HG03039 (cell line): Measurements from ENCODE around the gene SCARB2.

Experiments
- ATAC-seq: cut with Tn5 transposase; IDR thresholded peaks from one replicate; pipeline ENCODE4 v1.9.1; 2021; ENCODE audit warnings: mild to moderate bottlenecking, moderate library complexity; ENCODE audit not compliant: unreplicated experiment

Gene SCARB2

GRCh38 chr4:76156635-76157034, 57.0 kb downstream of the SCARB2 start:
- ATAC-seq, result no peak

DNA sequence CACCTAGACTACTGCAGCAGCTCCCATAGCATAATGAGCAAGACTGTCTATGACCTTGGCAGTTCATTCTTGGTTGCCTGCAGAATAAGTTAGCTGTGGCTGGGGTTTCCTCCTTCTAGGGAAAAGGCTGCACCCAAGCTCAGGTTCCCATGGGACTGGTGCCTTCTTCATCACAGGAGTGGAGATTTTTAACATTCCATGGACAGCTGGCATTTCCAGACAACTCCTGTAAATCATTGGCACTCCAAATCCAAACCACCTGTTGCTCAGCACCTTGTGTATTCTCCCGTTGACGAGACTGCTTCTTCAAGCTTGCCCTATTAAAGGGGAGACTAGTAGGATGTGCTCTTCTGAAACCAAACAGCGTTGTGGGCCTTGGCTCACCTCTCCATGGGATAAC, 57.6 kb downstream of the SCARB2 start:
- no peak for ATAC-seq

DNA sequence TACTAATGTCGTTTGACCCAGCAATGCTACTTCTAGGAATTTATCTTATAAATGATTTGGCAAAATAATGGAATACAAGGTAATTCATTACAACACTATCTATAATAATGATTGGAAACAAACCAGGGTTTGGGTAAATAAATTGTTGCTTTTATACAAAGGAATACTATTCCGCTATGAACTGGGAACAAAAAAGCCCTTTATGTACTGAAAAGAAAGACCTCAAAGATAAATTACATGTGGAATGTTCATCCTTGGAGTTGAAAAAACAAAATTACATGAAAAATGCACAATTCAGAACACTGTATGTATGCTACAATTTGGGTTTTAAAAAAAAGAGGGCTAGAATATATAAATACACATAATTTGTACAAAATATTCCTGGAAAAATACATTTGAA, 60.3 kb downstream of the SCARB2 start:
- no peak for ATAC-seq

GRCh38 chr4:76148142-76148865, 65.3 kb downstream of the SCARB2 start, which contains the start of gene NUP54:
Gene NUP54 (minus strand): TSS chr4:76148397. CDS start chr4:76148374, 23 bp downstream.
- ATAC-seq, result peak; percentile 99

GRCh38 chr4:76147454-76148141, 66.0 kb downstream of the SCARB2 start:
- ATAC-seq, result peak; percentile 37

DNA sequence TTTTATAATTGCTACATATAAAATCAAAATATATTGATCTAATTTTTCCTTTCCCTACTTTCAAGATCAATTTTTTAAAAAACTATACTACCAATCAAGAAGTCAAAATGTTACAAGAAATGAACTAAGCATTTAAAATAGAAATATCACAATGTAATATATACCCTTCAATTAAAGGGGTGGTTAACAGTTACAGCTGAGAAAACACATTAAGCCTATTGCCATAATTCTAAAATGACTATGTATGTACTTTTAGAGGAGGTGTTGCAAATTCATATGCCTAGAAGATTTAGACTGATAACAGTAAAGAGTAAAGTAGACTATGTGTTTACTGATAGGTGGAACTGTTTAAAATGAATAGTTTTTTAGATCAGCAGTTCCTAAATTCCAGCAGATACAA, 69.1 kb downstream of the SCARB2 start:
- ATAC-seq, result no peak

GRCh38 chr4:76141241-76141640, 72.4 kb downstream of the SCARB2 start:
- ATAC-seq, result no peak

DNA sequence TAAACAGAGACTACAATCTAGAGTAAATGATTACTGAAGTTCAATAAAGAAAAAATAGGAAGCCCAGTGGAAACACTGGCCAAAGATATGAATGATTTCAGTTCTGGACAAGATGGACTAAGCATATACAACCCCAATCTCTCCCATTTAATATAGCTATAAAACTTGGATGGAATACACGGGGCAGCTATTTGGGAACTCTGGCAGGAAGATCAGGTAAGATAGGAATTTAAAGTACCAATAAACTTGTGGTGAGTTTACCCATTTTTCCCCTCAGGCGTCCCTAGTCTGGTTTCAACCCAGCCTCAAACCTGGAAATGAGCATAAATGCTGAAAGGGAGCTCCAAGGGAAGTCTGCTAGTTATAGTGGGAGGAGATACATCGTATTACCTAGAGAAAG, 85.9 kb downstream of the SCARB2 start:
- ATAC-seq, result no peak

DNA sequence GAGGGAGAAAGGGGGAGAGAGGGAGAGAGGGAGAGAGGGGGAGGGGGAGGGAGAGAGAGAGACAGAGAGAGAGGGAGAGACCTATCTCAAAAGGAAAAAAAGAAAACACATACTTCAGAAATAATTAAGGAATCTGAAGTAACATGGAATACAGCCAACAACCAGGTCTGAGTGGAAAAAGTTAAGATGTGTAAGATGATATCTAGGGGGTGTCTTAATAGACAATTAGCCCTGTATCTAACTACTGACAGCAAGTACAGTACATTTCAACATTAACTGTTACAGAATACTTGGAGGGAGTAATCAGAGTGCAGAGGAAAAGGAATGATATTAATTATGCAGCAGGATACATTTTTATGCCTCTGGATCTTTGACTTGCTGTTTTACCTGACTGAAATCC, 87.8 kb downstream of the SCARB2 start:
- no peak for ATAC-seq

- ATAC-seq, result no peak
Observed at GRCh38 chr4:76120199-76120598, 93.4 kb downstream of the SCARB2 start.

DNA sequence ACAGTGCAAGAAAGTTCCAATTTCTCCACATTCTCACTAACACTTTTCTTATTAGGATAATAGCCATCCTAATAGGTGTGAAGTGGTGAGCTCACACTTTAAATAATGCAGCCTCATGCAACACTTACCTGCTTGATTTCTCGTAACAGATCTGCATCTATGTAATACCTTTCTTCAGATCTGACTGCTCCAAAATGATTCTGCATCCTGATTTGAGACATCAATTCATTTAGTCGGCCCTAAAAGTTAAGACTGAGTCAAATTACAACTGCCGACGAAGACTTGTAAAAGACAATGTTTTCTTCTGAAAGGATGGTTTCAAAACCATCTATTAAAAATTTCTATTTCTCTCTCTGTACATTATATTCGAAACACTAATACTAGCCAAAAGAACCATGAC, 96.1 kb downstream of the SCARB2 start:
- ATAC-seq, result no peak

- no peak for ATAC-seq
Observed at GRCh38 chr4:76116821-76117220, 96.8 kb downstream of the SCARB2 start.
